Esophagus muscularis mucosa (tissue), 4 donors: ENCODE measurements around the gene PTPRN2.

Source experiments
- CTCF ChIP-seq, 3 experiments: fragments of 200-600 bp in 2 of 3; fragments of 450-650 bp in 1 of 3; sonication (generic) in 2 of 3; IDR thresholded peaks; one replicate each; pipeline ENCODE4 v1.5.1; 2017 to 2019; ENCODE audit warnings: antibody characterized with exemption in 3 of 3, mild to moderate bottlenecking in 2 of 3, moderate library complexity in 1 of 3
- EP300 ChIP-seq: sonication (generic); formaldehyde crosslinking; IDR thresholded peaks from one replicate; pipeline ENCODE4 v1.6.1; 2017; ENCODE audit warnings: antibody characterized with exemption
- POLR2A ChIP-seq: fragments of 450-650 bp; IDR thresholded peaks from one replicate; pipeline ENCODE4 v1.6.1; 2017; ENCODE audit warnings: antibody characterized with exemption, moderate library complexity, mild to moderate bottlenecking, low read depth

GRCh38 chr7:158016180-158017097, 571.2 kb downstream of the PTPRN2 start:
- TF ChIP-seq CTCF (IDR thresholded peaks at IDR 0.05), result no peak
- no peak for TF ChIP-seq EP300
- TF ChIP-seq POLR2A, result no peak
